ENCODE data around the gene AP3B2.

Gene AP3B2

GRCh38 chr15:82698711-82699345, 10.8 kb downstream of the AP3B2 start:
- no peak for DNase-seq (ENCODE audit: low read depth in 4 of 4, low spot score in 1 of 4)

GRCh38 chr15:82697735-82698407, 11.8 kb downstream of the AP3B2 start:
- DNase-seq (ENCODE audit: low read depth in 4 of 4, low spot score in 1 of 4) = no peak

- DNase-seq (ENCODE audit: low read depth in 4 of 4, low spot score in 1 of 4) = no peak
Measured at GRCh38 chr15:82692171-82692570, 17.5 kb downstream of the AP3B2 start.

GRCh38 chr15:82689147-82689546, 20.5 kb downstream of the AP3B2 start:
- DNase-seq (ENCODE audit: low read depth in 4 of 4, low spot score in 1 of 4) = no peak

GRCh38 chr15:82688691-82689090, 21.0 kb downstream of the AP3B2 start:
- DNase-seq (ENCODE audit: low read depth in 4 of 4, low spot score in 1 of 4) = no peak

- no peak for DNase-seq (ENCODE audit: low read depth in 4 of 4, low spot score in 1 of 4)
Measured at GRCh38 chr15:82681371-82681770, 28.3 kb downstream of the AP3B2 start.

- peak; percentile 30 to 67 (median 60) for DNase-seq (ENCODE audit: low read depth in 4 of 4, low spot score in 1 of 4)
Measured at GRCh38 chr15:82680200-82681102, 29.2 kb downstream of the AP3B2 start.

GRCh38 chr15:82679626-82680199, 30.0 kb downstream of the AP3B2 start:
- no peak for DNase-seq (ENCODE audit: low read depth in 4 of 4, low spot score in 1 of 4)

GRCh38 chr15:82677720-82678323, 31.9 kb downstream of the AP3B2 start:
- DNase-seq (ENCODE audit: low read depth in 4 of 4, low spot score in 1 of 4) = no peak

- DNase-seq (ENCODE audit: low read depth in 4 of 4, low spot score in 1 of 4) = no peak
Measured at GRCh38 chr15:82674873-82675272, 34.8 kb downstream of the AP3B2 start.

GRCh38 chr15:82670699-82671098, 39.0 kb downstream of the AP3B2 start:
- DNase-seq (ENCODE audit: low read depth in 4 of 4, low spot score in 1 of 4) = no peak

GRCh38 chr15:82666606-82667005, 43.1 kb downstream of the AP3B2 start:
- DNase-seq (ENCODE audit: low read depth in 4 of 4, low spot score in 1 of 4) = no peak

- no peak for DNase-seq (ENCODE audit: low read depth in 4 of 4, low spot score in 1 of 4)
Measured at GRCh38 chr15:82664021-82664420, 45.7 kb downstream of the AP3B2 start.

- peak in 1 of 4 experiments; percentile 19 for DNase-seq (ENCODE audit: low read depth in 4 of 4, low spot score in 1 of 4)
Measured at GRCh38 chr15:82663186-82663600, 46.5 kb downstream of the AP3B2 start.

- no peak for DNase-seq (ENCODE audit: low read depth in 4 of 4, low spot score in 1 of 4)
Measured at GRCh38 chr15:82662641-82663040, 47.0 kb downstream of the AP3B2 start.

GRCh38 chr15:82660378-82660777, 49.3 kb downstream of the AP3B2 start:
- DNase-seq (ENCODE audit: low read depth in 4 of 4, low spot score in 1 of 4) = no peak

GRCh38 chr15:82656641-82657266, 52.9 kb downstream of the AP3B2 start:
- no peak for DNase-seq (ENCODE audit: low read depth in 4 of 4, low spot score in 1 of 4)

- no peak for DNase-seq (ENCODE audit: low read depth in 4 of 4, low spot score in 1 of 4)
Measured at GRCh38 chr15:82655606-82656005, 54.1 kb downstream of the AP3B2 start.

GRCh38 chr15:82653483-82654168, 56.0 kb downstream of the AP3B2 start:
- no peak for DNase-seq (ENCODE audit: low read depth in 4 of 4, low spot score in 1 of 4)

GRCh38 chr15:82651708-82652107, 58.0 kb downstream of the AP3B2 start:
- DNase-seq (ENCODE audit: low read depth in 4 of 4, low spot score in 1 of 4) = no peak

Measured in stimulated activated CD4-positive, alpha-beta T cell treated with anti-CD3 and anti-CD28 coated beads, Interleukin-1b, Interleukin-23, amount 100 ng/mL, for 24 hours (primary cell).